Islet of Langerhans (tissue), 1 donor: ENCODE results near the gene GRM8.

ENCODE experiments used
- FAIRE-seq: peaks from one replicate; lab custom pipeline; 2011; peaks lifted over from hg19 to GRCh38; lab: Jason Lieb, UNC

The GRM8 gene

GRCh38 chr7:127230192-127230925, 22.4 kb downstream of the GRM8 start:
- no peak for FAIRE-seq

- no peak for FAIRE-seq
These were observed 25.9 kb downstream of the GRM8 start for GRCh38 chr7:127226685-127227374.

GRCh38 chr7:127221731-127222130, 31.0 kb downstream of the GRM8 start:
- FAIRE-seq = no peak

- no peak for FAIRE-seq
These were observed 37.6 kb downstream of the GRM8 start for GRCh38 chr7:127214956-127215718.

GRCh38 chr7:127209886-127210285, 42.9 kb downstream of the GRM8 start:
- FAIRE-seq = no peak

GRCh38 chr7:127208860-127209259, 43.9 kb downstream of the GRM8 start:
- no peak for FAIRE-seq

GRCh38 chr7:127208351-127208750, 44.4 kb downstream of the GRM8 start:
- FAIRE-seq = no peak

GRCh38 chr7:127207806-127208205, 44.9 kb downstream of the GRM8 start:
- no peak for FAIRE-seq

- FAIRE-seq = no peak
These were observed 45.5 kb downstream of the GRM8 start for GRCh38 chr7:127207230-127207629.

- FAIRE-seq = no peak
These were observed 58.2 kb downstream of the GRM8 start for GRCh38 chr7:127194571-127194970.

- FAIRE-seq = no peak
These were observed 62.9 kb downstream of the GRM8 start for GRCh38 chr7:127189886-127190285.

- FAIRE-seq = peak; percentile 92
These were observed 63.7 kb downstream of the GRM8 start for GRCh38 chr7:127189074-127189473.

- no peak for FAIRE-seq
These were observed 65.0 kb downstream of the GRM8 start for GRCh38 chr7:127187740-127188139.

GRCh38 chr7:127186686-127187085, 66.1 kb downstream of the GRM8 start:
- no peak for FAIRE-seq

- FAIRE-seq = no peak
These were observed 75.6 kb downstream of the GRM8 start for GRCh38 chr7:127177156-127177555.

- no peak for FAIRE-seq
These were observed 90.4 kb downstream of the GRM8 start for GRCh38 chr7:127162366-127162765.

GRCh38 chr7:127158659-127159058, 94.1 kb downstream of the GRM8 start:
- FAIRE-seq = no peak

GRCh38 chr7:127154958-127155357, 97.8 kb downstream of the GRM8 start:
- FAIRE-seq = no peak

- FAIRE-seq = no peak
These were observed 98.6 kb downstream of the GRM8 start for GRCh38 chr7:127154101-127154500.

- FAIRE-seq = no peak
These were observed 99.4 kb downstream of the GRM8 start for GRCh38 chr7:127153315-127153714.

- FAIRE-seq = no peak
These were observed 100.3 kb downstream of the GRM8 start for GRCh38 chr7:127152423-127152822.

- no peak for FAIRE-seq
These were observed 101.4 kb downstream of the GRM8 start for GRCh38 chr7:127151379-127151778.

GRCh38 chr7:127150543-127150942, 102.2 kb downstream of the GRM8 start:
- no peak for FAIRE-seq
